Activated gamma-delta T cell treated with anti-CD3 and anti-CD28 coated beads, Interleukin-2, amount 50 U/mL, for 16 hours (primary cell): Measurements from ENCODE around the gene NHLRC1.

Experiments used
- DNase-seq: peaks from one replicate; pipeline ENCODE4 v3.0.0-alpha.2; 2020; ENCODE audit warnings: low read depth

The NHLRC1 gene

DNA sequence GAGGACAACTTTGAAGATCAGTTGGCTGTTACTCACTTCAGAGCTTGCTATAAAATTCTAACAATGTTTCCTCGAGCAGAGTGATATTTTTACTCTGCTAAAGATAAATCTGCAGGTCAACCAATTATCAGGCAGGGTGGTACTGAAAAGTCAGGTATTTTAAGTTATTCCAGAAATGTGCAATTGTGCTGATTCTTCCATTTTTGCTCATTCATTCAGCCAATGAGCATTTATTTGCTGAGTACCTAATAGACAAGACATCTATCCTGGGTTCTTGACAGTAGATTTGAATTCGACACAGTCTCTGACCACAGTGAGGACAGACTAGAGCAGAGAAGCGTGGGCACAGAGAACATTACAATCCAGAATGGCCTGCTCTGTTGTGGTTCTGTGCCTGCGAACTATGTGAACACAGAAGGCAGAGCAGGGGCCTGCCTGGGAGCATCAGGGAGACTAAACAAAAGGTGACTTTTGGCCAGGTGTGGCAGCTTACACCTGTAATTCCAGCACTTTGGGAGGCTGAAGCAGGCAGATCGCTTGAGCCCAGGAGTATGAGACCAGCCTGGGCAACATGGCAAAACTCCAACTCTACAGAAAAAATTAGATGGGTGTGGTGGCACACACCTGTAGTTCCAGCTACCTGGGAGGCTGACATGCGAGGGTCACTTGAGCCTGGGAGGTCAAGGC is 17.6 kb upstream of the NHLRC1 start:
- DNase-seq, result no peak

DNA sequence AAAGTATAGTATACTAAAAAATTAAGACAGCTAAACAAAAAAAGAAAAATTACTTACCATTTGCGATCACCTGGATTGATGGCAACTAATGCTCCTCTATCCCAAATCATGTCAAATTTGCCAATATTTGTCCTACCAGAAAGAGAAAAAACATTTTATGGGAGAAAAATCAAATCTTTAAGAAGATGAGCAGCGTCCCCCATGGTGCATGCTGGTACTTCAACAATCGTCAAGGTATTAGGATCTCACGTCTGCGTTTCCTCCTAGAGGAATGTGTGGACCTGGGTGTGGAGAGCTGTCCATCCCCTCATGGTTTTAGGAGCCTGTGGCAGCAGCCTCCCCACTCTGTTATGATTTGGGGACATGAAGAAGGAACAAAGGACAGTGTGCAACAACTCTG is 16.4 kb upstream of the NHLRC1 start:
- DNase-seq, result no peak

DNA sequence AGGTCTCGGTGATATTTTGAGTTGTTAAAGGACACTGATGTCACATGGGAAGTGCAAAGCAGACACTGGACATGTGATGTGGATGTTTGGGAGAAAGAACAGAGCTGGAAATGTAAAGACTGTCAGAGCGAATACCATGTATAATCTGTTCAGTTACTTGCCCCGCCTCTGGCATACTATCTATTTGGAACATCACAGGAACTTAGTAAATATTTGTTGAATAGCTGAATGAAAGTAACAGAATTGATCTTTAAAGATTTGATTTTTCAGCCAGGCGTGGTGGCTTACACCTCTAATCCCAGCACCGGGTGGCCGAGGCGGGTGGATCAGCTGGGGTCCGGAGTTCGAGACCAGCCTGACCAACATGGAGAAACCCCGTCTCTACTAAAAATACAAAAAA is 13.8 kb upstream of the NHLRC1 start:
- DNase-seq, result no peak

DNA sequence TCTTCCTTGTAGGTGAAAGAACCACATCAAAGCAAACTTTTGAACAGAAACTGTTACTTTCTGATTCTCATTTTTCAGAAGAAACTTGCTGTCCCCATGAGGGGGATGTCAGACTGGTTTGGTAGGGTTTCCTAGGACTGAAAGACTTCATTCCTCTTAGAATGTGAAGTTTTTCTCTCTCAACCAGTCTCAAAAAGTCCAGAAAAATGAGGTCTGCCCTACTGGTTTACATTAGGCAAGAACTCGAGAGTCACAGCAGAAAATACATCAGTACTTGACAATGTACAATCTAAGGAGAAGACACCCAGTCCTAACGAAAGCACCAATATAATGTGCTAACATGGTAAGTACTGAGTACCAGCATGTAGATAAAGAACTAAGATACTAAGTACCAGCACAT is 12.7 kb upstream of the NHLRC1 start:
- DNase-seq, result no peak

DNA sequence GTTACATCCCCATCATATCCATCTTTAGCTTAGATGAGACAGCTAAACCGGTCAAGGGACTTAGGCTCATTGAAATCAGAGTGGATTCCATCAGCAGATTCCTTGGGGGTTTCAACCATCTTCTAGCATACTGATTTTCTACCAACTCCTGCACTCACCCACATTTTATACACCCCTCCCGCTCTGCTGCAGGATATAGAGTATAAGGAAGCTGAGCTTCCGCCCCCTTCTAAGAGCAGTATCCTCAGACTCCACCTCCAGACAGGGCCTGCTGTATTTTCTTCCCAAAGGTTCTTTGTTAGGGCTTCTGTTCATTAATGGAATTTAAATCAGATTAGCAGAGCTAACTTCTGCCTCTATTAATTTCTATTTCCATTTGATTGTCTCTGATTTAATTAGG is 9.9 kb upstream of the NHLRC1 start:
- no peak for DNase-seq

DNA sequence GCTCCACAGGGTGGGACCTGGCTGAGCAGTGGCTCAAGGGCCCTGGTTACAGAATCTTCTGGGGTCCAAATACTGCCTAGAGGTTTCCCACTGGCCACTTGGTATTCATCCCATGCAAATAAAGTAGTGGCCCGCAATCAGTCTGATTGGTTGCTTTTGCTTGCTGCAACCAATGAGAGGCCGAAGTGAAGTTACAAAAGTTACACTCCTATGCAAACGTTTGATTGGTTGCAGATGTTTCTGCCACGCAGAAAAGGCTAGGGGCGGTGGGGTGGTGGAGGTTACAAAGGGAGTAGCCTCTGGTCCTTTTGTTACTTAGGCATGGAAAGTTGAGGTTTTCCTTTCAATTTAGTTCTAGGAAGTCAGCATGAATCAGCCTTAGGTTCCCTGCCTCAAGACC is 3.6 kb upstream of the NHLRC1 start:
- no peak for DNase-seq

GRCh38 chr6:18121580-18122127 is 823 bp downstream of the NHLRC1 start:
- DNase-seq, result no peak

GRCh38 chr6:18119236-18119635 is 3.2 kb downstream of the NHLRC1 start:
- DNase-seq, result no peak

DNA sequence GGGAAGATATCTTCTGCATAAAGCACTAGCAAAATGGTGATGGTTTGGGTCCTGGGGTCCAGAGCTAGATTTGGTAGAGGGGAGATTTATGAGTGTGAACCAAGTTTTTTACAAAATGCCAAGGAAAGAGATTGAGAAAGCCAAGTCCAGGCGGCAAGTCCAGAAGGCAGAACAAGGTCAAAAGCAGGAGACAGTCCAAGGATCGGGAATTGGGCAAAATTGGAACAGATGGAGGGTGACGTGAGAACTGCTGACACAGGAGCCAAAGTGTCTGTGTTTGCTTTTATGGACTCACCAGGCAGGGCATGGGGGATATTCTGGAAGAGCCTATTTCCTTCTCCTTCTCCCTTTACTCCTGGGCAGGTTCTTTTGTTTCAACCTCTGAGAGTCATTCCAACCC is 4.1 kb downstream of the NHLRC1 start:
- no peak for DNase-seq

GRCh38 chr6:18117136-18117535 is 5.3 kb downstream of the NHLRC1 start:
- DNase-seq, result no peak

DNA sequence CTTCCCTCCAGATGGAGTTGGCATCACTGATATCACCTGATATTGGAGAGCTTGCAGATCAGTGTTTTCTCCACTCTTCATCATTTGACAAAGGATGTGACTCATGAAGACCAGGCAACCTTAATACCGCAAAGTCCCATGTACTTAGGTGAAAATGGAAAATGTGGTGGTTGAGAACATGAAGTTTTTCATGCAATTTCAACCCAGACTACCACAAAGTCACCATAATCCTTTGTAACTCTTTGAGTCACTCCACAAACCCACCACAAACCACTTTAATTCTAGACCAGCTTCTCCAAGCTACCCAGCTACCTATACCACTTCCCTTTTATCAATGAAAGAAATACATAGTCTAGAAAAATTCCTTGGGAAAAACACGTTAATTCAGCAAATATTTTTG is 7.1 kb downstream of the NHLRC1 start:
- no peak for DNase-seq

DNA sequence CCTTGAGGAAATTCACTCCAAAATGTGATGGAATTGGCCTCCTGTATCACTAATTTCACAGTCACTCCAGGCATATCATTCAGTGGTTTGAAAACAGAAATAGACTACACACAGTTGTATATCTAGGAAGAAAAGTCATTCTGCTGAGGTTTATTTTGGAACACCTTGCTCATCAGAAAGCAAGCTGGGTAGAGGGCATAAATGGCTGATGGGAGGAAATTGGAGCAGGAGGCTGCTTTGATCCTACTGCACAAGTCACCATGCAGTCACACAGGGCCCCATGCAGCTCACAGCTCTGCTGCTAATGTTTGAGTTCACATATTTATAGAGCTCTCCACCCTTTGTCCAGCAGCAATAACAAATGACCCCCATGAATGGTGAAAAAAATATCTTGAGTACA is 12.3 kb downstream of the NHLRC1 start:
- no peak for DNase-seq

DNA sequence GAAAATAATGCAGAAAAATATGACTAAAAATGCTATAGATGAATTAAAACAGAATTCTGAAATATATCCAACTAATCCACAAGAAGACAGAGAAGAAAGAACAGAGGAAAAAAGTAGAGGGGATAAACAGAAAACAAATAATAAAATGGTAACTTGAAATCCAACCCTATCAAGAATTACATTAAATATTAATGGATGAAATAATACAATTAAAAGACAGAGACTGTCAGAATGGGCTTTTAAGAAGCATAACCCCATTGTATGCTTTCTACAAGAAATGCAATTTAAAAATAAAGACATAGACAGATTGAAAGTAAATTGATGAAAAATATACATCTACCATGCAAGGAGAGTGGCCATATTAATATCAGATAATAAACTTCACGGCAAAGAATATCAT is 15.4 kb downstream of the NHLRC1 start:
- no peak for DNase-seq

- DNase-seq, result no peak
These were observed 19.5 kb downstream of the NHLRC1 start for GRCh38 chr6:18102783-18103509.

DNA sequence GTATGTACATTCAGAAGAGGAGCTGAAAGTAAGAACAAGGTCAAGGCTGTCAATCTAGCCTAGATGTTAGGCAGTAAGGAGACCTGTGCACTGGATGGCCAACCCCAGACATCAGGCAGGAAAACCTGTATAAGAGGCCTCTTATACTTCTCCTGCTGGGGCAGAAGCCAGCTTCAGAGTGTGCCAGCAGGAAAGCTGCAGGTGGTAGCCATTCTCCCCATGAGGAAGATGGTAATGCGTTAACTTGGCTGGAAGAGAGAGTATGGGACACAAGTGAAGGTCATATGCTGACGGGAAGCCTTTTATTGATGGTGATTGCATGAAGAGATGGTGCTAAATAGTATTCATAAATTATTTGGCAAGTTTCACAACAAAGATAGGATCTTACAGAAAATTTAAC is 20.6 kb downstream of the NHLRC1 start:
- DNase-seq, result no peak

- DNase-seq, result no peak
These were observed 21.2 kb downstream of the NHLRC1 start for GRCh38 chr6:18101271-18101670.

DNA sequence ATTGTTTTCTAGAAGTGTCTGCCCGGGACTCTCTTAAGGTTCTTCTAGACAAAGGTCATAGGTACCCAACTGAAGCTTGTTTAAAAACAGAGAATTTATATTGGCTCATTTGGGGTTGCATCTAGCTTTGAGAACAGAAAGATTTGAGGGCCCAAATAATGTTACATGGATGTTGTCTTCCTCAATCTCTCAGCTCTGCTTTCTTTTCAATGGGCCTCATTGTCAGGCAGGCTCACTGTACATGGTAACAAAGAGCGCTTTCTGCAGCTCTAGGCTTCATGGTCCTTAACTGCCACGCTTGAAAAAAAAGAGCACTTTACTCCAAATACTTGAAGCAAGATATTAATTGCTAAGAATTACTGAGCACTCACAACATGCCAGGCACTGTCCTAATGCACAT is 22.2 kb downstream of the NHLRC1 start:
- no peak for DNase-seq

- no peak for DNase-seq
These were observed 23.0 kb downstream of the NHLRC1 start for GRCh38 chr6:18099511-18099910.

- DNase-seq, result no peak
These were observed 26.1 kb downstream of the NHLRC1 start for GRCh38 chr6:18096423-18096822.

- DNase-seq, result no peak
These were observed 31.1 kb downstream of the NHLRC1 start for GRCh38 chr6:18091382-18091781.

- DNase-seq, result no peak
These were observed 32.1 kb downstream of the NHLRC1 start for GRCh38 chr6:18090349-18090786.

DNA sequence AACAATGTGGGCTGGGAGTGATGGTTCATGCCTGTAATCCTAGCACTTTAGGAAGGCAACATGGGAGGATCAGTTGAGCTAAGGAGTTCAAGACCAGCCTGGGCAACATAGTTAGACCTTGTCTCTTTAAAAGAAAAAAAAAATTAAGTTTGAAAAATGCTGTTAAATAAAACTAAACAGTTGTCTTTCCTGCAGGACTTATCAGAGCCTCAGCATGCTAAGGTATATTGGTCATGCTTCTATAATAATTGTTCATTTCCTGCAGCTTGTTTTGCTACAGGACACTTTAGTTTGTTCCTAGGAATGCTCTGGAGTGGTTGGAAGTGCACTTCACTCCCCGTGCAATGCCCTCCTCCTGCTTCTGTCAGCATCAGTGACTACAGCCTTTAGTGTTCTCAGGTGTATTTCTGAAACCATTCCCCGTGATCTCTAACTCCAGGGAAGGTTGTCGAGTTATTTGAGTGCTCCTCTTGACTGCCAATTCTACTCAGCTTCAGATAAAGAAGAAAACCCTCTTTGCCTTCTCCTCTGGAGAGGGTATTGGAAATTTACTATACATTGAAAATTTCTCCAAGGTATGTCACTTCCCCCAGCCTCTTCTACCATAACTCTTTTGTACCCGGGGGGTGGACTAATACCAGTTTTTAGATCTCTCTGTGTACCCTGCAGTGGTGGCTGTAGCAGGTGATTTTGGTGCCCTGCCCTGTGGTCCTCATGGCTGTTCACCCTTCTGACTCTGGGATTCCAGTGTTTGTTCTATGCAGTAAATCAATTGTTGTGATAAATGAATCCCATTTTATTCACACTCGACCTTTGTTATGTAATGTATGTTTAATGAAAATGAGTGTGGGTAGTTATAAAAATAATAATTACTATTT is 33.8 kb downstream of the NHLRC1 start:
- no peak for DNase-seq
